Activated CD4-positive, alpha-beta memory T cell treated with anti-CD3 and anti-CD28 coated beads, Interleukin-2, amount 10 ng/mL, durations not matched to agents 7 days and 5 days (primary cell): ENCODE measurements around the gene SBF2. TPM values are rescaled to one million over a fixed set of nuclear protein-coding genes. Genes with fewer than 3 reads are reported as not detected.
"Not testable (repeated sequence)": the region's sequence is repeated elsewhere in the genome, so short reads cannot be mapped to it uniquely, and the experiment has no call there.

ENCODE experiments used
- CTCF ChIA-PET: fragments of 350-600 bp; sonication (Branson Sonifier 250); formaldehyde crosslinking; loops from one replicate; lab custom pipeline; 2021; ENCODE audit warnings: antibody characterized with exemption, inconsistent platforms; lab: Charles Lee
- POLR2A ChIA-PET: fragments of 350-600 bp; sonication (Branson Sonifier 250); formaldehyde crosslinking; loops from one replicate; lab custom pipeline; 2021; ENCODE audit warnings: antibody characterized with exemption; lab: Charles Lee
- DNase-seq: peaks from one replicate; pipeline ENCODE4 v3.0.0-alpha.2; 2020
- H3K27ac Mint-ChIP-seq: one replicate; pipeline ENCODE4 v1.8.0; 2021; ENCODE audit warnings: mild to moderate bottlenecking, mixed read lengths
- H3K27me3 Mint-ChIP-seq: one replicate; pipeline ENCODE4 v1.8.0; 2021; ENCODE audit warnings: mixed read lengths
- H3K36me3 Mint-ChIP-seq: one replicate; pipeline ENCODE4 v1.8.0; 2021; ENCODE audit warnings: low read depth, mixed read lengths
- H3K4me1 Mint-ChIP-seq: one replicate; pipeline ENCODE4 v1.8.0; 2021; ENCODE audit warnings: mixed read lengths
- H3K4me3 Mint-ChIP-seq: one replicate; pipeline ENCODE4 v1.8.0; 2021; ENCODE audit warnings: mild to moderate bottlenecking, mixed read lengths
- H3K9me3 Mint-ChIP-seq: one replicate; pipeline ENCODE4 v1.8.0; 2021; ENCODE audit warnings: mixed read lengths
- total RNA-seq, 2 experiments: library from RNA; stranded (reverse); gene quantifications; one replicate each; pipeline ENCODE4 v1.2.3, GENCODE V29; 2021

The SBF2 gene
- total RNA-seq, 2 experiments from 2014 or later = 6.4 to 9.0 TPM

DNA sequence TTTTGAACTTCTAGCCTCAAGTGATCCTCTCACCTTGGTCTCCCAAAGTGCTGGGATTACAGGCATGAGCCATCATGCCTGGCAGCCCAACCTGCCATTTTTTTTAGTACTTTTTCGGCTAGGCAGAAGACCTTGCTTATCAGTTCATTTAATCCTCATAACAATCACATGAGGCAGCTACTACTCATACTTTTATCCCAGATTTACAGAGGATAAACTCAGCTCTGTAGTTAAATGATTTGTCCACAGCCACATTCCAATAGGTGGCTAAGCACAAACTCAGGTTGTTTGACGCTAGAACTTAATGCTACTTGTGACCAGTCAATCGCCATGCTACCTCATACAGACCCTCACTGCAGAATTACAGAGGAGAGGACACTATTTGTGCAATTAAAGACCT lies 28.1 kb downstream of the SBF2 start:
- ChIA-PET CTCF (no interaction called here), POLR2A (no interaction called here)
- no peaks in the 10 kb centered on the region for H3K4me1 Mint-ChIP-seq
- no peaks in the 10 kb centered on the region for H3K36me3 Mint-ChIP-seq
- no peak overlapping the region for H3K4me3 Mint-ChIP-seq
- no peaks in the 10 kb centered on the region for H3K9me3 Mint-ChIP-seq
- DNase-seq = no peak
- no peaks in the 10 kb centered on the region for H3K27me3 Mint-ChIP-seq
- H3K27ac Mint-ChIP-seq = no peak overlapping the region

DNA sequence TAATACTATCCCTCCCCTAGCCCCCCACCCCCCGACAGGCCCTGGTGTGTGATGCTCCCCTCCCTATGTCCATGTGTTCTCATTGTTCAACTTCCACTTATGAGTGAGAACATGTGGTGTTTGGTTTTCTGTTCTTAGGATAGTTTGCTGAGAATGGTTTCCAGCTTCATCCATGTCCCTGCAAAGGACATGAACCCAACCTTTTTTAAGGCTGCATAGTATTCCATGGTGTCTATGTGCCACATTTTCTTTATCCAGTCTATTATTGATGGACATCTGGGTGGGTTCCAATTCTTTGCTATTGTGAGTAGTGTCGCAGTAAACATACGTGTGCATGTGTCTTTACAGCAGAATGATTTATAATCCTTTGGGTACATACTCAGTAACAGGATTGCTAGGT lies 29.3 kb downstream of the SBF2 start:
- H3K36me3 Mint-ChIP-seq, POLR2A ChIA-PET, H3K27me3 Mint-ChIP-seq, H3K27ac Mint-ChIP-seq, DNase-seq, H3K9me3 Mint-ChIP-seq, H3K4me1 Mint-ChIP-seq, H3K4me3 Mint-ChIP-seq, CTCF ChIA-PET: not testable (repeated sequence)

DNA sequence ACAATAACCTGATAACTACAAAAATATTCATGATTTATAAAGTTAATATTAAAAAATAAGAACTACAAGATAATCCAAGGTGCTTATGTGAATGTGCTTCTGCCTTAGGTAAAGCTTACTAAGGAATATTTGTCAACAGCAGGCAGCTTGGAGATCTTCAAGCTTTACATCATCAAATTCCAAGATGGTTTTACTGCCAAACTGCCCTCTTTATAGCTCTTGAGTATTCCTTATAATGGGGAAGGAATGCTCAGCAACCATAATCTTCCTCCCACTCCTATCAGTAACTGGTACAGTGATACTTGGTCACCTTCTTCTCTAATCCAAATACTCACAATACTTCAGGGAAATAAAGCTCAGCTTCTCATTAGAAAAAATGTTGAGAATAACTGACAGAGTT lies 30.1 kb downstream of the SBF2 start:
- Mint-ChIP-seq H3K4me1 (no peaks in the 10 kb centered on the region), H3K4me3 (no peak overlapping the region), H3K36me3 (no peaks in the 10 kb centered on the region), H3K9me3 (no peaks in the 10 kb centered on the region), H3K27me3 (no peaks in the 10 kb centered on the region), H3K27ac (no peak overlapping the region)
- DNase-seq = no peak
- CTCF ChIA-PET = no interaction called here
- POLR2A ChIA-PET = no interaction called here

DNA sequence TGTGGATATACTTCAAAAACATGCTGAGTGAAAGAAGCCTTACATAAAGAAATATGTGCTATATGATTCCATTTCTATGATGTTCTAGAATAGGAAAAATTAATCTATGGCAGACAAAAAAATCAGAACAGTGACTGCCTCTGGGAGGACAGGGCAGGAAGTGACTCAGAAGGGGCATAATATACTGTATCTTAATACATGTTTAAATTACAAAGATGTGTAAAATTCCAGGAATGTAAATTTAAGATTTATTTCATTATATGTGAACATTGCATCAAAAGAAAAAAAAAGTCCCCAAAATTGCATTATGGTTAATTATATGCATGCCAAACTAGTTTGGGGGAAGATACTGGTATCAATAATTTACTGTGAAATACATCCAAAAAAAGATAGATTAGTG lies 32.2 kb downstream of the SBF2 start:
- no peaks in the 10 kb centered on the region for H3K27me3 Mint-ChIP-seq
- CTCF ChIA-PET = no interaction called here
- H3K4me3 Mint-ChIP-seq = no peak overlapping the region
- H3K36me3 Mint-ChIP-seq = no peaks in the 10 kb centered on the region
- H3K9me3 Mint-ChIP-seq = no peaks in the 10 kb centered on the region
- POLR2A ChIA-PET = no interaction called here
- no peak overlapping the region for H3K27ac Mint-ChIP-seq
- no peaks in the 10 kb centered on the region for H3K4me1 Mint-ChIP-seq
- DNase-seq = no peak

DNA sequence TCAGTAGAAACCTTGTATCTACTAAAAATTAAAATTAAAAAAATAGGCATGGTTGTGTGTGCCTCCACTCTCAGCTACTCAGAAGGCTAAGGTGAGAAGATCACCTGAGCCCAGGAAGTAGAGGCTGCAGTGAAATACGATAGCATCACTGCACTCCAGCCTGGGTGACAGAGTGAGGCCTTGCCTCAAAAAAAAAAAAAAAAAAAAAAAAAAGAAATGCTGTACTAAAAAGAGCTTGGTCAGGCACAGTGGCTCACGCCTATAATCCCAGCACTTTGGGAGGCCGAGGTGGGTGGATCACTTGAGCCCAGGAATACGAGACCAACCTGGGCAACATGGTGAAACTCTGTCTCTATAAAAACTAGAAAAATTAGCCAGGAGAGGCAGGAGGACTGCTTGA lies 36.5 kb downstream of the SBF2 start:
- POLR2A ChIA-PET = no interaction called here
- Mint-ChIP-seq H3K36me3 (no peaks in the 10 kb centered on the region), H3K4me1 (no peaks in the 10 kb centered on the region), H3K4me3 (no peak overlapping the region), H3K27ac (no peak overlapping the region), H3K27me3 (no peaks in the 10 kb centered on the region), H3K9me3 (no peaks in the 10 kb centered on the region)
- no peak for DNase-seq
- CTCF ChIA-PET = no interaction called here

DNA sequence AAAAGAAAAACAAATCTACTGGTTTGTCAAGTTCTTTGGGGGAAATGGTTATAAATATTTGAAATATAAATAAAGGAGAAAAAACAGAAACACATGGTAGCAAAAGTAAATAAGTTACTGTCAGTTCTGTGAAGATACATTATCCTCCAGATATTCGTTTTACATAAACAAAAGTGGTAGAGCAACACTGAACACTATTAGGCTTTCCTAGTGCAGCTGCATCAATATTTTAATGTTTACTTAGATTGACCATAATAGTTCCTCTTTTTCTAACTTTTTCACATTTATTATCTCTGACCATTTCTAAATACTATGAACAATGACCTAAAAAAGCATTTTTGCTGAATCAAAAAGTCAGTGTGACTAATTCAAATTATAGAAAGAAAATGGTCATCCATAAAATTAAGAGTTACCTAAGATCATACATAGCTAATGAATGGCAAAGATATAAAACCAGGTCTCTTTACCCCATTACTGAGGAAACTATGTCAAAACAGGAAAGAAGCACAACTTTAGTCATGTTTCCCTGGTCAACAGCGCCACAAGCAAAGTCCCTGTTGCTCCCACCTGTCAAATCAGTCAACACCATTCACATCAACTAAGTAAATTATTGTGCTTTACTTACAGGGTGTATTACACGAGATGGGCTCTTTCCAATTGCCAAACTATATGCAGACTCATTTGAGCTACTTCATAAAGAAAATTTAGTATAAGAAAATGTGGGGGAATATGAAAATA lies 38.5 kb downstream of the SBF2 start:
- CTCF ChIA-PET = no interaction called here
- no peaks in the 10 kb centered on the region for H3K4me1 Mint-ChIP-seq
- no peaks in the 10 kb centered on the region for H3K36me3 Mint-ChIP-seq
- H3K27me3 Mint-ChIP-seq = no peaks in the 10 kb centered on the region
- H3K9me3 Mint-ChIP-seq = no peaks in the 10 kb centered on the region
- no peak overlapping the region for H3K27ac Mint-ChIP-seq
- no peak overlapping the region for H3K4me3 Mint-ChIP-seq
- DNase-seq = no peak
- POLR2A ChIA-PET = no interaction called here

DNA sequence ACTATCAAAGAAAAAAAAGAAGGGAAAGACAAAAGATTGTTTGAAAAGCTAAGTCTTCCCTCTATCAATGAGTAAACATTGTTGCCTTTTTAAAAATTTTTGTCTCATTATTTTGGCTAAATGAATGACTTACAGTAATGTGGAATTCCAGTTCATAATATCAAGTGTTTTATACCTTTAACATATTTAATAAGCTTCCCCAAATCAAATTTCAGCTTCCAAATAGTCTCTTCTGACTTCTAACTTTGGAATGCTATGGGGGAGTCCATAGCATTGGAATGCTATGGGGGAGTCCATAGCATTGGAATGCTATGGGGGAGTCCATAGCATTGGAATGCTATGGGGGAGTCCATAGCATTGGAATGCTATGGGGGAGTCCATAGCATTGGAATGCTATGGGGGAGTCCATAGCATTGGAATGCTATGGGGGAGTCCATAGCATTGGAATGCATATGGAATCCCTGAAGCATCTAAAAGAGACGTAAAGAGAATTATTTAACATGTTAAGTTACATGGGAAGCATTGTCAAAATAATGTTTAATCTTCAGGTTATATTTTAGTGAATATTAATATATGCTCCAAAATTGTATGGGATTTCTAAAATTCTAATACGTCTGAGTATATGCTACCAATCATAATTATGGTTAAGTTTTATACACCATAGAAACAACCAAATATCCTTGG lies 44.4 kb downstream of the SBF2 start:
- POLR2A ChIA-PET, H3K27ac Mint-ChIP-seq, H3K36me3 Mint-ChIP-seq, H3K4me1 Mint-ChIP-seq, CTCF ChIA-PET, H3K27me3 Mint-ChIP-seq, DNase-seq, H3K4me3 Mint-ChIP-seq, H3K9me3 Mint-ChIP-seq: not testable (repeated sequence)

DNA sequence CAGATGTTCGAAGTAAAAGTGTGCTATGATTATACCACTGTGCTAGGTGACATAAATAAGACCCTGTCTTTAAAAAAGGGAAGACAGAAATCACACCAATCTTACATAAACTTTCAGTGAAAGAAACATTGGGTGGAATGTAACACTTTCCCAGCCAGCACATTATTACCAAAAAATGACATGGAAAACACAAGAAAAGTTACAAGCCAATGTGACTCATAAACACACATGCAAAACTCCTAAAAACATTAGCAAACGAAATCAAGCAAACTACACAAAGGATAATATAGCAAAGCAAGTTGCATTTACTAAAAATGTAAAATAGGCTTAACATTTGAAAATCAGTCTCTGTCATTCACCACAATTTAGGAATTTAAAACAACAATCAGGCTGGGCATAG lies 47.0 kb downstream of the SBF2 start:
- Mint-ChIP-seq H3K9me3 (no peaks in the 10 kb centered on the region), H3K27ac (no peak overlapping the region), H3K27me3 (no peaks in the 10 kb centered on the region), H3K4me1 (no peaks in the 10 kb centered on the region), H3K36me3 (no peaks in the 10 kb centered on the region), H3K4me3 (no peak overlapping the region)
- CTCF ChIA-PET = interaction anchor here (1.5 kb wide), 1 partner anchor 40 kb away, joined by 3 read pairs; no protein-coding TSS in a partner anchor
- POLR2A ChIA-PET = no interaction called here
- DNase-seq = no peak

DNA sequence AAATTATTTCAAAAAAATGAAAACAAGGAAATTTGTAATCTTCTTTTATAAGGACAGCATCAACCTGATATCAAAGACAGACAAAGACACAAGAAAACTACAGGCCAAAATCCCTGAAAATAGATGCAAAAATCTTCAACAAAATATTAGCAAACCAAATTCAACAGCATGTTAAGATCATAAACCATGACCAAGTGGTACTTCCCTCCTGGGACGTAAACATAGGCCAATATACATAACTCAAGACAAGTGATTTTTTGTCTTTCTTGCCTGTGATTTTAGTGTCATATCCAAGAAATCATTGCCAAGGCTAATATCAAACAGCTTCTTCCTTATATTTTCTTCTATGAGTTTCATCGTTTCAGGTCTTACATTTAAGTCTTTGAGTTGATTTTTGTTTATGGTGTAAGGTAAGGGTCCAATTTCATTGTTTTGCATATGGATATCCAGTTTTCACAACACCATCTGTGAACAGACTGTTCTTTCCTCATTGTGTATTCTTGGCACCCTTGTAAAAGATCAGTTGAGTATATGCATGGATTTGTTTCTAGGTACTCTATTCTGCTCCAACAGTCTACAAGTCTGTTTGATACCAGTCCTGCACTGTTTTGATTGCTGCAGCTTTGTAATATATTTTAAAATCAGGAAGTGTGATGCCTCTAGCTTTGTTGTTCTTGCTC lies 50.0 kb downstream of the SBF2 start:
- Mint-ChIP-seq H3K27ac (no peak overlapping the region), H3K4me1 (no peaks in the 10 kb centered on the region), H3K9me3 (no peaks in the 10 kb centered on the region), H3K27me3 (no peaks in the 10 kb centered on the region), H3K4me3 (no peak overlapping the region), H3K36me3 (no peaks in the 10 kb centered on the region)
- CTCF ChIA-PET = no interaction called here
- no peak for DNase-seq
- POLR2A ChIA-PET = no interaction called here

DNA sequence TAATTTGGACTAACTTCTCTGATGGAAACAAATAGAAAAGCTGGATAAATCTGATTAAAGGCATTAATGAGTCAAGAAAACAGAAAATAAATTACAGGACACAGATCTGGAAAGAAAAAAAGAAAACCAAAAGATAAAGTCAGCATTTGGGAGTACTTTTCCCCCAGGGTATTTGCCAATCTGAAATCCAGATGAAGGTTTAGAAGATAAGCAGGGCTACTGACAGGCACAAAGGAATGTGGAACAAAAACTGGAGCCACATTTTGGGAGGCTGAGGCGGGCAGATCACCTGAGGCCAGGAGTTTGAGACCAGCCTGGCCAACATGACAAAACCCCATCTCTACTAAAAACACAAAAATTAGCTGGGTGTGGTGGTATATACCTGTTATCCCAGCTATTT lies 57.2 kb downstream of the SBF2 start:
- H3K4me3 Mint-ChIP-seq = no peak overlapping the region
- H3K4me1 Mint-ChIP-seq = no peaks in the 10 kb centered on the region
- no peaks in the 10 kb centered on the region for H3K9me3 Mint-ChIP-seq
- no peaks in the 10 kb centered on the region for H3K27me3 Mint-ChIP-seq
- no peak overlapping the region for H3K27ac Mint-ChIP-seq
- POLR2A ChIA-PET = no interaction called here
- no peak for DNase-seq
- H3K36me3 Mint-ChIP-seq = no peaks in the 10 kb centered on the region
- CTCF ChIA-PET = no interaction called here

DNA sequence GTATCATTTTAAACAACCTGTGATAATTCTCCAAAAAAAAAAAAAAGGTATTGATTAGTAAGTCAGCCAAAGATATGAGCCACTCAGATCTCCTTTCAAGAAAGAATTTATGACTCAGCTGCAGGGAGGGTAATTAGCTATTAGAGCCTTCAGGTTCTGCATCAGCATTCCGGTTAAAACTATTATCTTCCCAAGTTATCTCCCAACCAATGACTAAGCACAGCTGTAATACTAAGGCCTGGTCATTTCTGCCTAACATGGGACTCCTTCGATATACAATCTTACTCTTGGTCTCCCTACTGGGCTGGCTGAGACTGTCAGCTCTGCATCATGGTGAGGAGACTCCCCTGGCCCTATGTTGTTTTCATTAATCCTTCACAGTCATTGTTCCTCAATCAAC lies 60.4 kb downstream of the SBF2 start:
- CTCF ChIA-PET = no interaction called here
- POLR2A ChIA-PET = no interaction called here
- DNase-seq = no peak
- Mint-ChIP-seq H3K4me1 (no peaks in the 10 kb centered on the region), H3K9me3 (peaks cover 1% of the 10 kb centered on the region), H3K27me3 (peaks cover 2% of the 10 kb centered on the region), H3K36me3 (no peaks in the 10 kb centered on the region), H3K4me3 (no peak overlapping the region), H3K27ac (no peak overlapping the region)

DNA sequence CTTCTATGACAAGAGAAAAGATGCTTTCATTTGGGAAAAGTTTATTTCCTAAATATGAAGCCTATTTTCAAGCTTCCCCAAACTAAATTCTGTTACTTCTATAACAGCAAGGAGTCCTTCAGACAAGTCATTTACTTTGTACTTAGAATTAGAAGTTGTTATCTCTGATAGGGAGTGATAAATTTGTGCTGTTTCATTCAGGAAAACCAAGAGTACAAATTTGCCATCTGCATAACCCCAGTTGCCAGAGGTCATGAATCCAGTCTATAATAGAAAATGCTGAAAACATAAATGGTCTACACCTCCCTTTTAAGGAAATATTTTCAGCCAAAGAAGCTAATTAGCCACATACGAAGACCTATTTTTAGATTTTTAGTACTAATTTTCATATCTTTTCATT lies 61.3 kb downstream of the SBF2 start:
- CTCF ChIA-PET = interaction anchor here (1.4 kb wide), 1 partner anchor 134 kb away, joined by 3 read pairs; no protein-coding TSS in a partner anchor

DNA sequence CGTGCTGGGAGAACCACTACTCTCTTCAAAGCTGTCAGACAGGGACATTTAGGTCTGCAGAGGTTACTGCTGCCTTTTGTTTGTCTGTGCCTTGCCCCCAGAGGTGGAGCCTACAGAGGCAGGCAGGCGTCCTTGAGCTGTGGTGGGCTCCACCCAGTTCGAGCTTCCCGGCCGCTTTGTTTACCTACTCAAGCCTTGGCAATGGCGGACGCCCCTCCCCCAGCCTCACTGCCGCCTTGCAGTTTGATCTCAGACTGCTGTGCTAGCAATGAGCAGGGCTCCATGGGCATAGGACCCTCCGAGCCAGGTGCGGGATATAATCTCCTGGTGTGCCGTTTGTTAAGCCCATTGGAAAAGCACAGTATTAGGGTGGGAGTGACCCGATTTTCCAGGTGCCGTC lies 62.2 kb downstream of the SBF2 start:
- H3K9me3 Mint-ChIP-seq, DNase-seq, H3K36me3 Mint-ChIP-seq, H3K4me3 Mint-ChIP-seq, POLR2A ChIA-PET, H3K27me3 Mint-ChIP-seq, H3K4me1 Mint-ChIP-seq, H3K27ac Mint-ChIP-seq: not testable (repeated sequence)
- CTCF ChIA-PET = interaction anchor here (1.4 kb wide), 1 partner anchor 135 kb away, joined by 3 read pairs; no protein-coding TSS in a partner anchor

More for the DNA sequence above, 61.3 kb downstream of the SBF2 start:
- no peak overlapping the region for H3K27ac Mint-ChIP-seq
- peaks cover 1% of the 10 kb centered on the region for H3K9me3 Mint-ChIP-seq
- POLR2A ChIA-PET = no interaction called here
- no peak for DNase-seq
- no peak overlapping the region for H3K4me3 Mint-ChIP-seq
- H3K27me3 Mint-ChIP-seq = peaks cover 2% of the 10 kb centered on the region
- no peaks in the 10 kb centered on the region for H3K4me1 Mint-ChIP-seq
- H3K36me3 Mint-ChIP-seq = no peaks in the 10 kb centered on the region
